ENCODE data around the gene BDP1.
"Not testable (repeated sequence)": the region's sequence is repeated elsewhere in the genome, so short reads cannot be mapped to it uniquely, and the experiment has no call there.

BDP1 gene

GRCh38 chr5:71455427-71456361, at the start of gene BDP1:
Gene BDP1, plus strand, starts transcription at chr5:71455651. Its CDS starts 227 bp downstream, at chr5:71455878.
- H3K36me3 ChIP-seq (ENCODE audit: insufficient read depth, low read length) = peaks cover 29% of the 10 kb centered on the region
- H3K9ac ChIP-seq (ENCODE audit: low read depth, low read length) = peak within 1 kb of the TSS; percentile 94
- H3K4me3 ChIP-seq (ENCODE audit: low read depth in 1 of 2, low read length in 2 of 2) = peak within 1 kb of the TSS; percentile 97 to 100
- no peaks in the 10 kb centered on the region for H3K9me3 ChIP-seq (ENCODE audit: insufficient read depth, low read length, severe bottlenecking)
- H3K4me1 ChIP-seq (ENCODE audit: insufficient read depth, low read length) = peaks cover 23% of the 10 kb centered on the region
- no peaks in the 10 kb centered on the region for H3K27me3 ChIP-seq (ENCODE audit: insufficient read depth, low read length, poor library complexity)
- ATAC-seq (ENCODE audit: insufficient read depth, low read depth) (peak; percentile 93), DNase-seq (peak; percentile 92)
- TF ChIP-seq EZH2 (IDR thresholded peaks at IDR 0.05; ENCODE audit: borderline replicate concordance, low read depth, low read length, severe bottlenecking) (no peak), CTCF (IDR thresholded peaks at IDR 0.05; ENCODE audit: borderline replicate concordance, extremely low read depth, low read length, poor library complexity, severe bottlenecking) (peak; percentile 53)
- peak within 1 kb of the TSS; percentile 98 for H2AFZ ChIP-seq (ENCODE audit: low read depth, low read length)
- peaks cover 45% of the 10 kb centered on the region for H3K79me2 ChIP-seq (ENCODE audit: insufficient read depth, low read length)
- H3K4me2 ChIP-seq (ENCODE audit: insufficient read depth, low read length) = peak within 1 kb of the TSS; percentile 83
- H4K20me1 ChIP-seq (ENCODE audit: insufficient read depth, low read length) = peaks cover 8% of the 10 kb centered on the region; the same call in 1 of the 2 replicates
- peak within 1 kb of the TSS; percentile 82 for H3K27ac ChIP-seq (ENCODE audit: low read length)

- ATAC-seq (ENCODE audit: insufficient read depth, low read depth); H3K36me3 ChIP-seq (ENCODE audit: insufficient read depth, low read length); H3K27ac ChIP-seq (ENCODE audit: low read length); H4K20me1 ChIP-seq (ENCODE audit: insufficient read depth, low read length); H3K79me2 ChIP-seq (ENCODE audit: insufficient read depth, low read length); H2AFZ ChIP-seq (ENCODE audit: low read depth, low read length); H3K9ac ChIP-seq (ENCODE audit: low read depth, low read length); H3K9me3 ChIP-seq (ENCODE audit: insufficient read depth, low read length, severe bottlenecking); H3K4me3 ChIP-seq (ENCODE audit: low read depth in 1 of 2, low read length in 2 of 2); DNase-seq; H3K4me2 ChIP-seq (ENCODE audit: insufficient read depth, low read length); H3K27me3 ChIP-seq (ENCODE audit: insufficient read depth, low read length, poor library complexity); H3K4me1 ChIP-seq (ENCODE audit: insufficient read depth, low read length): not testable (repeated sequence)
Observed at GRCh38 chr5:71410088-71410487, 45.4 kb upstream of the BDP1 start.

- not testable (repeated sequence) for H3K4me2 ChIP-seq (ENCODE audit: insufficient read depth, low read length); ATAC-seq (ENCODE audit: insufficient read depth, low read depth); H3K9ac ChIP-seq (ENCODE audit: low read depth, low read length)
Observed at GRCh38 chr5:71415626-71416025, 39.8 kb upstream of the BDP1 start.

GRCh38 chr5:71418026-71418425, 37.4 kb upstream of the BDP1 start:
- not testable (repeated sequence) for H3K4me3 ChIP-seq (ENCODE audit: low read depth in 1 of 2, low read length in 2 of 2); H3K4me2 ChIP-seq (ENCODE audit: insufficient read depth, low read length); ATAC-seq (ENCODE audit: insufficient read depth, low read depth); H3K36me3 ChIP-seq (ENCODE audit: insufficient read depth, low read length); H3K27ac ChIP-seq (ENCODE audit: low read length); H3K27me3 ChIP-seq (ENCODE audit: insufficient read depth, low read length, poor library complexity); DNase-seq; H3K9ac ChIP-seq (ENCODE audit: low read depth, low read length); H3K79me2 ChIP-seq (ENCODE audit: insufficient read depth, low read length); H3K9me3 ChIP-seq (ENCODE audit: insufficient read depth, low read length, severe bottlenecking); H3K4me1 ChIP-seq (ENCODE audit: insufficient read depth, low read length); H2AFZ ChIP-seq (ENCODE audit: low read depth, low read length); H4K20me1 ChIP-seq (ENCODE audit: insufficient read depth, low read length)

More at GRCh38 chr5:71415626-71416025, 39.8 kb upstream of the BDP1 start:
- H3K36me3 ChIP-seq (ENCODE audit: insufficient read depth, low read length); H3K4me3 ChIP-seq (ENCODE audit: low read depth in 1 of 2, low read length in 2 of 2); H4K20me1 ChIP-seq (ENCODE audit: insufficient read depth, low read length); H3K79me2 ChIP-seq (ENCODE audit: insufficient read depth, low read length); H2AFZ ChIP-seq (ENCODE audit: low read depth, low read length); DNase-seq; H3K4me1 ChIP-seq (ENCODE audit: insufficient read depth, low read length); H3K27ac ChIP-seq (ENCODE audit: low read length); H3K9me3 ChIP-seq (ENCODE audit: insufficient read depth, low read length, severe bottlenecking); H3K27me3 ChIP-seq (ENCODE audit: insufficient read depth, low read length, poor library complexity): not testable (repeated sequence)

- not testable (repeated sequence) for H2AFZ ChIP-seq (ENCODE audit: low read depth, low read length); H3K4me2 ChIP-seq (ENCODE audit: insufficient read depth, low read length); H3K27me3 ChIP-seq (ENCODE audit: insufficient read depth, low read length, poor library complexity); DNase-seq; H3K4me1 ChIP-seq (ENCODE audit: insufficient read depth, low read length); H3K9me3 ChIP-seq (ENCODE audit: insufficient read depth, low read length, severe bottlenecking); H3K79me2 ChIP-seq (ENCODE audit: insufficient read depth, low read length); H3K4me3 ChIP-seq (ENCODE audit: low read depth in 1 of 2, low read length in 2 of 2); H4K20me1 ChIP-seq (ENCODE audit: insufficient read depth, low read length); H3K36me3 ChIP-seq (ENCODE audit: insufficient read depth, low read length); H3K9ac ChIP-seq (ENCODE audit: low read depth, low read length); ATAC-seq (ENCODE audit: insufficient read depth, low read depth); H3K27ac ChIP-seq (ENCODE audit: low read length)
Observed at GRCh38 chr5:71421278-71421677, 34.2 kb upstream of the BDP1 start.

GRCh38 chr5:71423896-71424295, 31.6 kb upstream of the BDP1 start:
- H2AFZ ChIP-seq (ENCODE audit: low read depth, low read length); H3K27me3 ChIP-seq (ENCODE audit: insufficient read depth, low read length, poor library complexity); H4K20me1 ChIP-seq (ENCODE audit: insufficient read depth, low read length); H3K27ac ChIP-seq (ENCODE audit: low read length); H3K4me2 ChIP-seq (ENCODE audit: insufficient read depth, low read length); H3K79me2 ChIP-seq (ENCODE audit: insufficient read depth, low read length); H3K9me3 ChIP-seq (ENCODE audit: insufficient read depth, low read length, severe bottlenecking); H3K4me1 ChIP-seq (ENCODE audit: insufficient read depth, low read length); DNase-seq; H3K9ac ChIP-seq (ENCODE audit: low read depth, low read length); ATAC-seq (ENCODE audit: insufficient read depth, low read depth); H3K36me3 ChIP-seq (ENCODE audit: insufficient read depth, low read length); H3K4me3 ChIP-seq (ENCODE audit: low read depth in 1 of 2, low read length in 2 of 2): not testable (repeated sequence)

GRCh38 chr5:71426686-71427474, 28.6 kb upstream of the BDP1 start:
- H4K20me1 ChIP-seq (ENCODE audit: insufficient read depth, low read length); H2AFZ ChIP-seq (ENCODE audit: low read depth, low read length); H3K9me3 ChIP-seq (ENCODE audit: insufficient read depth, low read length, severe bottlenecking); H3K4me3 ChIP-seq (ENCODE audit: low read depth in 1 of 2, low read length in 2 of 2); ATAC-seq (ENCODE audit: insufficient read depth, low read depth); H3K4me2 ChIP-seq (ENCODE audit: insufficient read depth, low read length); H3K9ac ChIP-seq (ENCODE audit: low read depth, low read length); H3K36me3 ChIP-seq (ENCODE audit: insufficient read depth, low read length); H3K79me2 ChIP-seq (ENCODE audit: insufficient read depth, low read length); DNase-seq; H3K4me1 ChIP-seq (ENCODE audit: insufficient read depth, low read length); H3K27me3 ChIP-seq (ENCODE audit: insufficient read depth, low read length, poor library complexity); H3K27ac ChIP-seq (ENCODE audit: low read length): not testable (repeated sequence)
